AG10803 (cell line): Measurements from ENCODE around the gene LPAR3.
A peak's percentile ranks its signal among the peaks of the same experiment; 100 is the strongest.

ENCODE experiments used
- DNase-seq: peaks from one replicate; pipeline ENCODE4 v3.0.0; 2010; ENCODE audit warnings: low read depth
- H3K4me3 ChIP-seq: 2 replicates; pipeline ENCODE4 v1.5.1; 2011; ENCODE audit warnings: mild to moderate bottlenecking, low read length, control low read depth
- CTCF ChIP-seq: conservative IDR thresholded peaks from 2 replicates; pipeline ENCODE4 v1.5.1; 2011; ENCODE audit warnings: mild to moderate bottlenecking, low read length, control low read depth, inconsistent platforms

Gene LPAR3

GRCh38 chr1:84892705-84893618 lies at the start of gene LPAR3:
Gene LPAR3 (minus strand): TSS chr1:84893206. CDS start chr1:84866120, 27,086 bp downstream.
- DNase-seq = no peak
- TF ChIP-seq CTCF = no peak
- H3K4me3 ChIP-seq = peak within 1 kb of the TSS; percentile 5; the same call in 1 of the 2 replicates

GRCh38 chr1:84941843-84942242 lies 48.8 kb upstream of the LPAR3 start:
- TF ChIP-seq CTCF = no peak
- H3K4me3 ChIP-seq = no peak overlapping the region
- no peak for DNase-seq

- no peak for TF ChIP-seq CTCF
- no peak overlapping the region for H3K4me3 ChIP-seq
- no peak for DNase-seq
Measured at GRCh38 chr1:84940481-84940880, 47.5 kb upstream of the LPAR3 start.

- no peak overlapping the region for H3K4me3 ChIP-seq
- no peak for DNase-seq
- no peak for TF ChIP-seq CTCF
Measured at GRCh38 chr1:84939761-84940160, 46.8 kb upstream of the LPAR3 start.

GRCh38 chr1:84939151-84939550 lies 46.1 kb upstream of the LPAR3 start:
- DNase-seq = peak; percentile 48
- no peak for TF ChIP-seq CTCF
- no peak overlapping the region for H3K4me3 ChIP-seq

GRCh38 chr1:84936116-84936810 lies 43.3 kb upstream of the LPAR3 start:
- H3K4me3 ChIP-seq = no peak overlapping the region
- peak; percentile 96 for TF ChIP-seq CTCF
- DNase-seq = peak; percentile 69
